Adrenal gland (tissue), 5 donors: ENCODE results near the gene PSPC1.

ENCODE experiments used
- POLR2A ChIP-seq, 2 donors: fragments of 450-650 bp; IDR thresholded peaks; one replicate each; pipeline ENCODE4 v1.6.1; 2017; ENCODE audit warnings: antibody characterized with exemption in 2 of 2, mild to moderate bottlenecking in 2 of 2, moderate library complexity in 1 of 2
- TF ChIP-seq, protein P1 (sequence below), 6 experiments: fragments of 450-650 bp in 4 of 6; fragments of 200-600 bp in 2 of 6; sonication (generic) in 1 of 6; IDR thresholded peaks; 1 replicate in 5 of 6; 2 replicates in 1 of 6; pipeline versions ENCODE4 v1.5.1 to v1.8.0; 2016 to 2021; ENCODE audit warnings: antibody characterized with exemption in 6 of 6, mild to moderate bottlenecking in 2 of 6, moderate library complexity in 1 of 6
- donor health status: DM: no; HTN: no; CAD: no.

DNA sequence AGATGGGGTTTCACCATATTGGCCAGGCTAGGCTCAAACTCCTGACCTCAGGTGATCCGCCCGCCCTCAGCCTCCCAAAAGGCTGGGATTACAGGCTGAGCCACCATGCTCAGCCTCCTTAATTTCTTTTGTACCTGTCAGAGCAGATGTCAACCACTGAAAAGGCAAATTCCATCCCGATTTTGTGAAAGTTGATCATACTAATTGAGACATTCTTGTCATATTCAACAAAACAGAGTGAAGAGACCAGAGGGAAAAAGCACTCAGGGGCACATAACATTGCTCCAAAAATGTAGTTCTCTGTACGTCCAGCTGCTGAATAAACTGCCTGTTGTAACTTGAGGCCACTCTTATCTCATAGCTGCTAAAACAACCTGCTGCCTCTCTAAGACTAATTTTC is 27.4 kb upstream of the PSPC1 start:
- TF ChIP-seq, protein P1, sequence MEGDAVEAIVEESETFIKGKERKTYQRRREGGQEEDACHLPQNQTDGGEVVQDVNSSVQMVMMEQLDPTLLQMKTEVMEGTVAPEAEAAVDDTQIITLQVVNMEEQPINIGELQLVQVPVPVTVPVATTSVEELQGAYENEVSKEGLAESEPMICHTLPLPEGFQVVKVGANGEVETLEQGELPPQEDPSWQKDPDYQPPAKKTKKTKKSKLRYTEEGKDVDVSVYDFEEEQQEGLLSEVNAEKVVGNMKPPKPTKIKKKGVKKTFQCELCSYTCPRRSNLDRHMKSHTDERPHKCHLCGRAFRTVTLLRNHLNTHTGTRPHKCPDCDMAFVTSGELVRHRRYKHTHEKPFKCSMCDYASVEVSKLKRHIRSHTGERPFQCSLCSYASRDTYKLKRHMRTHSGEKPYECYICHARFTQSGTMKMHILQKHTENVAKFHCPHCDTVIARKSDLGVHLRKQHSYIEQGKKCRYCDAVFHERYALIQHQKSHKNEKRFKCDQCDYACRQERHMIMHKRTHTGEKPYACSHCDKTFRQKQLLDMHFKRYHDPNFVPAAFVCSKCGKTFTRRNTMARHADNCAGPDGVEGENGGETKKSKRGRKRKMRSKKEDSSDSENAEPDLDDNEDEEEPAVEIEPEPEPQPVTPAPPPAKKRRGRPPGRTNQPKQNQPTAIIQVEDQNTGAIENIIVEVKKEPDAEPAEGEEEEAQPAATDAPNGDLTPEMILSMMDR (IDR thresholded peaks at IDR 0.05) = no peak
- TF ChIP-seq POLR2A (IDR thresholded peaks at IDR 0.05) = no peak
